HG02571 (cell line): Measurements from ENCODE around the gene AKAP11.

ENCODE experiments used
- ATAC-seq: cut with Tn5 transposase; IDR thresholded peaks from one replicate; pipeline ENCODE4 v1.9.1; 2021; ENCODE audit warnings: mild to moderate bottlenecking, moderate library complexity; ENCODE audit not compliant: unreplicated experiment

The AKAP11 gene

GRCh38 chr13:42329239-42329638 lies 57.3 kb downstream of the AKAP11 start:
- ATAC-seq: no peak

- no peak for ATAC-seq
Observed at GRCh38 chr13:42331009-42331408, 59.1 kb downstream of the AKAP11 start.

GRCh38 chr13:42333613-42334328 lies 61.8 kb downstream of the AKAP11 start:
- ATAC-seq: no peak

DNA sequence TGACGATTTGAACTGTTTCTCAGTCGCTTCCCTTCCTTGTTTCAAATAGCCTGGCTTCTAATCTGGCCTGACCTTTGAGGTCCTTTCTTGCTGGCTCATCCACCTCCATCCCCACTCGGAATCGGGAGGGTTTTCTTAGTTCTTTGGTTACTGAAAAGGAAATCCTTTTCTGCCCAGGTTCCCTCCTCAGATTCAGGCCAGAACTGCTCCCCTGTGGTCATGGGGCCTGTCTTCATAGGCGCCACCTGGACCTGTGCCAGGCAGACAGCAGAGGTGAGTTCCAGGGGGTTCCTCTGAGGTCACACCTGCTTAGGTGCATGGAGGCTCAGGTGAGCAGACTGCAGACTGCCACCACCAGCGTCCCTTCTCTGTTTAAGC lies 62.4 kb downstream of the AKAP11 start:
- no peak for ATAC-seq

GRCh38 chr13:42337808-42338600 lies 66.1 kb downstream of the AKAP11 start:
- ATAC-seq: no peak

- ATAC-seq: no peak
Observed at GRCh38 chr13:42345367-42345766, 73.4 kb downstream of the AKAP11 start.

DNA sequence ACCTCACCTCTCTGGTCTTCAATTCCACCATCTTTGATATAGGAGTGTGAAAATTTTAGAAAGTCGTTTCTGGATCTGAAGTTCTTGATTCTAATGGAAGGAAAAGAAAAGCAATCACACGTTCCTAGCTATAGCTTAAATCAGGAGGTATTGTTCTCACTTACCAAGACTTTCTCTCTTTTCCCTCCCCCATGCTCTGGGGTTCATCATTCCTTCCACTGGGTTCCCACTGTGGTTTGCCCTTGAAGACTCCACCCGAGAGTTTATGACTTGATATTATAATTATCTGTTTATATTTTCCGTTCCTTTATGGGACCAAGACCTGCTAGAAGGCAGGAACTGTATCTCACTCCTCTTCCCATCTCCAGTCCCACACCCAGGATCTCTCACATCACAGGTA lies 76.6 kb downstream of the AKAP11 start:
- no peak for ATAC-seq

DNA sequence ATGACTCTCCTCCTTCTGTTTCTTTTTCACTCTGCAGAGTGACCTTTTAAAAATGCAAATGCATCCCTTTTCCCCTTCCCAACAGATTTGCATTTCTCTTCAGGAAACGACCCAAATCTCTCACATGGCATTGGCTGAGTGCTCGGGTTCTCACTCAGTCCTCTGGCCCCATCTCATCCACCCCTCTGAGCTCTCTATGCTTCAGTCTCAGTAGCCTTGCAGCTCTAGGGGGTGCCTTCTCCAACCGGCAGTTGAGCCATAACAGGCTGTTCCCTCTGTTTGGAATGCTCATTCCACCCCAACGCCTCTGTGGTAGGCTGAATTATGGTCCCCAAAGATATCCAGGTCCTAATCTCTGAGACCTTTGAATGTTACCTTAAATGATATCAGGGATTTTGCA lies 78.2 kb downstream of the AKAP11 start:
- ATAC-seq: no peak

GRCh38 chr13:42354241-42355091 lies 82.5 kb downstream of the AKAP11 start:
- peak; percentile 76 for ATAC-seq

- no peak for ATAC-seq
Observed at GRCh38 chr13:42355092-42355485, 83.1 kb downstream of the AKAP11 start.

- ATAC-seq: no peak
Observed at GRCh38 chr13:42355491-42356183, 83.7 kb downstream of the AKAP11 start.

GRCh38 chr13:42356184-42356575 lies 84.2 kb downstream of the AKAP11 start:
- no peak for ATAC-seq

- ATAC-seq: no peak
Observed at GRCh38 chr13:42360046-42360574, 88.2 kb downstream of the AKAP11 start.

- ATAC-seq: no peak
Observed at GRCh38 chr13:42361701-42362100, 89.7 kb downstream of the AKAP11 start.

DNA sequence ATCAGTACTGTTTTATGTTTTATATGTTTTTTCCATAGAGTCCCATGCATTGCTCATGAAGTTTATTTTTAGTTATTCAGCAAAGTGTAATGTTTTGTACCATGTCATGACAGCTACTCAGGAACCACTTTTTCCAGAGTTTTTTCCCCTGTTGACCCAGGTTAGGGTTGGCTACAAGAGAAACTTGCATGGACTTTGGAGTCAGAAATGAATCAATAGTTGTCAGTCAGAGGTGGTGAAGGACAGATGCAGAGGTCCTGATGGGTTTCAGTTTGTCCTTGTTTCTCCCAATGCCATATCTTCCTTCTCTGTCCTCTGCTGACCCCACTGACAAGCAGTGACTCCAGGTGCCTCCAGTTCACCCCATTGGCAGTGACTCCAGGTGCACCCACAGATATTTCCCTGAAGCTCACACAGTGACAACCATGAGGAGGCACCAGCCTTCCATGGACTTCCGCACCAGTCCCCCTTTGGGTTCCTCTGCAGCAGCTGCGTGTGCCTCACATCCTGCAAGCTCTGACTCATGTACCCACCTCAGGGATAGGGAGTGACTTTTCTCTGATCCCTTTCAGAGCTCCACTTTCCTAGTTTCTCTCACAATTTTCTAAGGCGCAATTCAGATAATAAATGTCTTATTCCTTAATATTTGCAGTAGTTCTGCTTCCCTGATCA lies 92.1 kb downstream of the AKAP11 start:
- ATAC-seq: no peak

- ATAC-seq: no peak
Observed at GRCh38 chr13:42364613-42365000, 92.7 kb downstream of the AKAP11 start.

DNA sequence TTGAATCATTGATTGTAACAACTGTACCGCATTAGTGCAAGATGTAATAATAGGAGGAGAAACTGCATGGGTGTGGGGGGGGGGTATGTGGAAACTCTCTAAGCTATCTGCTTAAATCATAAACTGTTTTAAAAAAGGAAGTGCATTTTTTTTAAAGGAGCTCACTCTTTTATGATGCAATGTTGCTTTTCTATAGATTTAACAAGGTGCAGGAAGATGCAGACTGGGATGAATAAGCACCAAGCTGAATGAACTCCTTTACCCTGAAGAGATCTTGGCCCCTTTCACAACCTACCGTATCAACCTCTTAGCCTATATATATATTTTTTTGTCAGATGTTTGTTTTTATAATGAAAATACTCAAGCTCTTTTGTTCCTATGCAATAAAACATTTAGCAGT lies 95.9 kb downstream of the AKAP11 start:
- no peak for ATAC-seq

DNA sequence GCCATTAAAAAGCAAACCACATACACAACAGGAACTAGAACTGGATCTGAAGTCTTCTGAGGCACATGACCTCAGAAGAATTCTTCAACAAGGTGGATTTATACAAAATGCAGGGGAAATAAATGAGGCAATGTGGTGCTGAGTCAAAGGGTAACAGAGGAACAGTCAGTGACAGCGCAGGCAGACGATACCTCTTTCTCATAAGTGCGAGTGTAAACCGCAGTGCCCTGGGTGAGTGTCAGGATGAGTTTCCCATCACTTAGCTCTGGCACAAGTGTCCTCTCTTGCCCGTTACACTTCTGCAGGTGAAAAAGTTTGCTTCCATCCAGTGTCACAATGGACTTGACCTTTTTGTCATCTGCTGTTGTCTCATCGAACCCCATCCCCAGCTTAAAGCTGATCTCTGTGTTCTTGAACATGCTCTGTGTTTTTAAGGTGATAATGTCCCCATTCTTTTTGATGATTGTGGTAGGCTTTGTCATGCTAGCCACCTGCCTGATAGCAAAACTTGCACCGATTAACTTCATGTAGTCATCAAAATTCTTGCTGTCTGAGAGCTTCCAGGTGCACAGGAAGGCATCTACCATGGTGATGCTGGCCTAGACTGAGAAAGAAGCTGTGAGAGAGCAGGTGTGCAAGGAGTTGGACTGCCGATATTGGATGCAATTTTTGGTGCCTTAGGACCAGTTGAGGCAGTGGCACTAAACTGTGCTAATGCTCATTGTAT lies 97.3 kb downstream of the AKAP11 start:
- no peak for ATAC-seq

DNA sequence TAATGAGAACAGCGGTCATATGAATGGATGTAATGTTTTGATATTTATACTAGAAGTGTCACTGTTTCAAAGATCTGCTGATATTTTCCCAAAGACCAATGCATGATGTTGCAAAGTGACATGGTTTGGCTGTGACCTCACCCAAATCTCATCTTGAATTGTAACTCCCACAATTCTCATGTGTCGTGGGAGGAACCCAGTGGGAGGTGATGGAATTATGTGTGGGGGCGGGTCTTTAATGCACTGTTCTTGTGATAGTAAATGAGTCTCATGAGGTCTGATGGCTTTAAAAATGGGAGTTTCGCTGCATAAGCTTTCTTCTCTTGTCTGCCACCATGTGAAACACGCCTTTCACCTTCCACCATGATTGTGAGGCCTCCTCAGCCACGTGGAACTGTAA lies 98.3 kb downstream of the AKAP11 start:
- no peak for ATAC-seq
